Femur (tissue), 1 donor: ENCODE measurements around the gene RARB.

Experiments used
- DNase-seq: peaks from one replicate; pipeline ENCODE4 v3.0.0-alpha.2; 2017

The RARB gene

DNA sequence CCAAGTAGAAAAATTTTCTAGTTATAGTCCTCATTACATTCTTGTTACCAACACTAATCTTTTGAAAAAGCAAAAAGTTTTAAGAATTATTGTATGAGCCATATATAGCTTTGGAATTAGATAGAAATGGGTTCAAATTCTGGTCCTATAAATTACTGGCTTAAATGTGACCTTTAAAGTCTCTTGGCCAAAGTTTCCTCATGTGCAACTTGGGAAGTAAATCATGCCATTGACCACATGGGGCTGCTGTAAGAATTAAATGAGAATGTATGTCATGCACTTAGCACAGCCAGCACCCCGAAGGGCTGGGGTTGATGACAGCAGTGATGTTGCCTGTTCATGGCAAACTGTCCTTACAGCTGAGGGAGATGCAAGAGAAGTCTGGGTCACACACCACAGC is 128.4 kb downstream of the RARB start:
- no peak for DNase-seq

DNA sequence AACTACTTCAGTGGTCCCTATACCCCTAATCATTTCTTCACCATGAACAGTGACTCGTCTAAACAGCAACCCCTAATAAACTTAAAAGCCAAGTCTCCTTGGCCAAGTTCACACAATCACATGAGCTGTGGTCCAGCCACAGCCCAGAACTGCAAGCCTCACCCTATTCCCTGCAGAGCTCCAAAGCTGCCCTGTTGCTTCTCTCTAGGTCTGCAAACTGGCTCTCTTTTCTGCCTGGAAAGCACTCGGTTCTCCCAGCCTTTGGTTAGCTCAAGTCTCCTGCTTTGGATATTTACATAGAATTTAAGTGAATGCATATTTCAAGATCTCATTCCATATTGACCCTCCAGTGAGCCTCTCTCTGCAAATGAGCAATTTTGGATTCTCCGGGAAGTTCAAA is 129.6 kb downstream of the RARB start:
- DNase-seq: peak; percentile 40

DNA sequence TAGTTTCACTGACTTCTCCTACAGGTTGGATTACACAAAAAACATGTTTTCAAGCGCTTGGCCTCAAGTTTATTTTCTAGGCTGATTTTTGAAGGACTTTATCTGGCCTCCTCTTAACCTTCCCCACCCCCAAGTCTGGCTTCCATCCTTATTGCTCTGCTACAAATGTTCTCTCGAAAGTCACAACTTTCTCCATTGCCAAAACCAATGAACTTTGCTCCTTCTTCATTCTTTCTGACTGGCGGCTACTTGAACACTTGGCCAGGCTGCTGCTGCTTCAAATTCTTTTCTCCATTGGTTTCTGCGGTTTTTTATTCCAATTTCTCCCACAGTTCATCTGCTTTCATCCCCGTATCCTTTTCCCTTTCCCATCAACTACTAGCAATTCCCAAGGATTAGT is 130.1 kb downstream of the RARB start:
- no peak for DNase-seq

DNA sequence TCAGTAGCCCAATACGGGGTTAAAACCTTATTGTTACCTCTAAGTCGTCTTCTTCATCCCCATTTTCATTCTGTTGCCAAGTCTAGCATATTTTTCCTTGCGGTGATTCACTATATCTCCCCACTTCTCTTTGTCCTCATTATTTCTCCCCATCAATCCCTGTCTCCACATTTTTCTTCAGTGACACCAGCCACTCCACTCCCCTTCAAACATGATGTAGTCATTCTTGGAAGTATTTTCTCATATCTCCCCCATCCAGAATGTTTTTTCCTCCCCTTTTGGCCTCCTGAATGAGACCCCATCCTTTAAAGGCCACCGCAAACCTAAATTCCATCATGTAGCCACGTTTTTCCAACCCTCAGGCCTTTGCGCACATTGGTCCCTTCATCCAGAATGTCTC is 130.7 kb downstream of the RARB start:
- DNase-seq: no peak

DNA sequence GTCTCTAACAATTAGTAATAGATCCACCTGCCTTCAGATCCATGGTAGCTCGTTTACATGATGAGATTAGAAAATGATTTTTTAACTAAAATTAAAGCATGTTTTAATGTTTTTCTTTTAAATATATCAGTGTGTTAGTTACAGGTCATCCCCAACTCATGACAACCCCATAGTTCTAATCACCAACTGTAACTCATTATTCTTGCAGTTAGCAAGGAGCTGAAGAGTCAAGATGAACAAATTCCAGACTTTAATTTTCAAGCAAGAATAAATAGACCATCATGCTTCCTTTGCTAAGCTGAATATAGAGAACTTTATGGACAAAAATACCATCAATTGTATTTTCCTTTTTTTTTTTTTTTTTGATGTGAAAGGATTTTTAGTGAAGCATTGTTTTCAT is 135.5 kb downstream of the RARB start:
- DNase-seq: no peak

DNA sequence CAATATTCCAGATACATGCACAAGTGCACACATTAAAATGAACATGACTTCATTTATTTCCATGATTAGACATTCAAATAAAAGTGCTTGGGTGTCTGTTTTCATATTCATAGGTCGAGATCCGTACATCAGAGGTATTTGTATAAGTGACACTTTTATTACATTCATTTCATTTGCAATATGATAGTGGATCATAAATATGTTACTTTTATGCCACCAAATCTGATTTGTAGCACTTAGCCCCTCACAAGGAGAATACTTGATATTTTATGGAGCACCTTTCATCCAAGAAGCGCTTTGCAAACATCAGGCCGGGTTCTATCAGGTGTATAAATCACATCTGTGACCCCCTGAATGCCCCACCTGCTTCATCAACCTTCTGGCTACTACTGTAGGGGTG is 136.0 kb downstream of the RARB start:
- DNase-seq: no peak

DNA sequence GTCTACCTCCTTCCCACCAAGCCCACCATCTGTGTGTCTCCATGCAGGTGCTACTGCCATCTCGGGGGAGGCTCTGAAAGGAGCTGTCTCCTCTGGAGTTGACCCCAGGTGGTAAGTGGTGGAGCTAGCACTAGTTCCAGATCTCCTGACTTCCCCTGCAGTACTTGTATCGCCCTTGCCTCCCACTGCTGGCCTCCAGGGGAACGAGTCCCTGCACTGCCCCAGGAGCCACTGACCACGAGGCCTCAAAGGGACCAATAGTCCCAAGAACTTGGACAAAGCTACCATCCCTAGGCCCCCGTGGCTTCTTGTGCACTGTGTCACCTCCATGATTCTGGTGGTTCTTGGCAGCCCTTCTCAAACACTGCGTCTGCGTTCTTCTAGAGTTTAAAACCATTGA is 137.7 kb downstream of the RARB start:
- DNase-seq: no peak

DNA sequence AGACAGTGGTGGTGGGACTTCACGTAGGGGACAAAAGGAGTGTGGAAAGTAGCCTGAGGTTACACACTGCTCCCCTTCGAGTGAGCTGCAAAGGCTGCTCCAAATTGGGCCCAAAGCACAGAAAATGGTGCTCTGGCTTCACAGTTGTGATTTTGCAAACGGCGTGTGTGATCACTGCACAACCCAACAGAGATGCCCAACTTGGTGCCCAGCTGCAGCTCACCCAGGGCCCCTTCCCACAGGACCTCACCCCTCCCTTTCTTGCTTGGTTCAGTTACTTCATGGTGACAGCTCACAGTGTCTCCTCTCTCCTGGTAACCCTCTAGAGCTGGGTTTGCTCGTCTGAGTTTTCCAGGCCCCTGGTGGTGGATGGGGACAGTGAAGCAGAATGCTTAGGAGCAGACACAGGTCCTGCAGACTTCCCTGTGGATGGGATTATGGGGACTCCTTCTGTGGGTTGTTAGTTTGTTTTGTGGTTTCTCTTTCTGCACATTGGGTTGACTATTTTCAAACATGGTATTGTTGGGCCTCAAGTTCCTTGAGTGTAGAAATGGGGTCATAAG is 138.4 kb downstream of the RARB start:
- DNase-seq: no peak

DNA sequence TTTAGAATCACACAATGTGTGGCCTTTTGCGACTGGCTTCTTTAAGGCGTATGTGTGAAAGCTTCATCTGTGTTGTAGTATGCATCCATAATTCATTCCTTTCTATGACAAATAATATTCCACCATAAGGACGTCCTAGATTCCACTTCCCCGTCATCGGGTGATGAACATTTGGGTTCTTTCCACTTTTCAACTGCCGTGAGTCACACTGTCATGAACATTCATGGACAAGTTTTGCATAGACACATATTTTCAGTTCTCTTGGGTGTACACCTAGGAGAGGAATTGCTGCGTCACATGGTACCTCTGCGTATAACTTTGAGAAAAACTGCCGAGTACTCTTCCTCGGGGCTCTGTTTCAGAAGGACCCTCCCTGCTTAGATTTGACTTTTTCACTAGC is 139.3 kb downstream of the RARB start:
- DNase-seq: no peak

DNA sequence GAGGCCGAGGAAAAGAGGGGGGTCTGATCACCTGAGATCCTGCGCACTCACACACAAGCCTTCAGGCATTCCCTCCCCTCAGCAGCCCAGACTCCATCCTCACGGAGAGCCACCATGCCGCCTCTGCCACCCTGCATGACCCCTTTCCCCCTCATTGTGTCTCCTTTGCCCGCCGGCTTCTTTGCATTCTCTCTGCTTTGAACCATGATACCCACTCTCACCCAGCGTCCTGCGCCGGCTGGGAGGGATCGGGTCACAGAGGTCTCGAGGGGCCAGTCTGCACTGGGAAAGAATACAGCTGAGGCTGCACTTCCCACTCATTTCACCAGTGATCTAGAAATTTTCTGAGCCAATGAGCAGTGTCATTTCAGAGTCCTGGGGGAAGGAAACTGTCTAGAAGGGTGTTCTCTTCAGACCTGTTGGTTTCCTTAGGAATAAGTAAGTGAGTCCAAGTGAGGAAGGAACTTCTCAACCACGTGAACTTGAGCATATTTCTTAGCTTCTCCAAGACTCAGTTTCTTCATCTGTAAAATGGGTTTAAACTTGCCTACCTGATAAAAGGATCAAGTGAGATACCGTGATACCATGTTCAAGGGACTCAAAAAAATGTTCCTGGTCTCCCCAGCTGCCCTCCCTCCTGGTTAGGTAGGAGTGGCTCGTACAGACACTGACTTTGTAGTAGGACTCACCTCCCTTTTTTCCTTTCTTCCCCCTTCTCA is 139.9 kb downstream of the RARB start:
- DNase-seq: no peak

DNA sequence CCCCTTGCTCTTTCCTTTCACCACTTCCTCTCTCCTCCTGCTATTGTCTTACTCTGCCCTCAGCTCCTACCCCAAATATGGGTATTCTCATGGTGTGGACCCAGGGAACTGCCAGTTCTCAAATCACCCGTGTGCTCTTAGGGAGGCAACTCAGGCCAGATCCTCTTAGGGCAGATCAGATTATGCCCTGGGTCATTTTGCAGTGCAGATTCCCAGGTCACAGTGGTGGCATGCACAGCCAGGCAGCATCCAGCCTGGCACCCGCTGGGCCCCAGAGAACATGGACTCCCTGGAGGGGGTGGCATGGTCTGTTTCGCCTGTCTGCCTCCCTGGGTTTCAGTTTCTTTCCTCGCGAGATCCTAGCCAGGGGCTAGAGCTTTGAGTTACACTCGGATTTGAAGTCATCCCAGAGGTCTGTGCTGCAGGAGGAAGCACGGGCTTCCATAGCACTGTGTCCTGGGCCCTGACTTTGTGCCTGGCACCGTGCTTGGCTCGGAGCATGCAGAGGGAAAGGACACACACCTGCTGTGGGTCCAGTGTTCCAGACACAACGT is 140.5 kb downstream of the RARB start:
- no peak for DNase-seq

DNA sequence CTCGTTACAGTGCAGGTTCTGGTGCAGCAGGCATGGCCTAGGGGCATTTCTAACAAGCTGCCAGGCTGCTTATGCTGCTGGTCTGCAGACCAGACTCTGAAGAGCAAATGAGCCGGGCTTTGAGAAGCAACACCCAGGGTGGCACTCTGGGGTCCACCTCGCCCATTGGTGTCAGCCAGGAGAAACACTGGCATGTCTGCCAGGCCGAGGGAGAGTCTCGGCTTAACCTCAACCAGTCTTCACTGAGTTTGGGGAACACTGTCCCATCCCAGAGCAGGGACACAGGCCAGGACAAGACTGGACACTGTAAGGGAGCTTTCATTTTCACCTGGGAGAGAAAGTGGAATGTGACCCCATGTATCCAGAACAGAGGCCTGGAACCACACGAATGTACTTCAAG is 143.2 kb downstream of the RARB start:
- DNase-seq: no peak

DNA sequence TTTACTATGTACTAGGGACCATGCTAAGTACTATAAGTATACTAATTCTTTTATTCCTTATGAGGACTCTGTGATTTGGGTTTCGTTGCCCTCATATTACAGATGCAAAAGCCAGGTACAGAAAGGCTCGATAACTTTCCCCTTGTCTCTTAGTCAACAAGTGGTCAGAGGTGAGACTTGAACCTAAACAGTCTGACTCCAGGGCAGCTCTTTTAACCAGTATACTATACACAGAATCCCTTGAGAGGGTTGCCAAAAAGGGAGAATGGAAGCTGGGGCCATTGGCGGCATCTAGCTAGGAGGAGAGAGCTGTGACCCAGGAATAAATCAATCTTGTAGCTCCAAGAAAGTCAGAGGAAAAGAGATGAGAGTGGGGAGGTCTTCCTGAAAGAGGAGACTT is 144.3 kb downstream of the RARB start:
- no peak for DNase-seq

DNA sequence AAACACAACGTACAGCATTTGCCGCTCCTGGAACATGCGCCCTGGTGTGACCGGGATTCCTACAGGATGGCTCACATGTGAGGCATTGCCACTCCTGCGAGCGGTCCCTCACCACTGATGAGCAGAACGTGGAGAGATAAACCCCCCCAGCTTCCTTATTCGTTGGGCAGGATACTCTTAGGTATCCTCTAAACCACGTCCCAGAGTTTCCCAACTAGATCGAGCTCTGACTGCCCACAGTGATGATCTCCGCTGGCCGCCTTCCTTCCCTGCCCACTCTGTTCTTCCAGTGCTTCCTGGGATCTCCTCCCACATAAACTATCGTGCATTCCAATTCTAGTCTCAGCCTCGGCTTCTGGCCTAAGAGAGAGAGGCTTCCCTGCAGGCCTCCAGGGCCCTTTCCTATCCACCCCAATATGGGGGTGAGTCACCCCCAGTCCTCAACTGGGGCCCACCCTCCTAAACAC is 144.9 kb downstream of the RARB start:
- no peak for DNase-seq

DNA sequence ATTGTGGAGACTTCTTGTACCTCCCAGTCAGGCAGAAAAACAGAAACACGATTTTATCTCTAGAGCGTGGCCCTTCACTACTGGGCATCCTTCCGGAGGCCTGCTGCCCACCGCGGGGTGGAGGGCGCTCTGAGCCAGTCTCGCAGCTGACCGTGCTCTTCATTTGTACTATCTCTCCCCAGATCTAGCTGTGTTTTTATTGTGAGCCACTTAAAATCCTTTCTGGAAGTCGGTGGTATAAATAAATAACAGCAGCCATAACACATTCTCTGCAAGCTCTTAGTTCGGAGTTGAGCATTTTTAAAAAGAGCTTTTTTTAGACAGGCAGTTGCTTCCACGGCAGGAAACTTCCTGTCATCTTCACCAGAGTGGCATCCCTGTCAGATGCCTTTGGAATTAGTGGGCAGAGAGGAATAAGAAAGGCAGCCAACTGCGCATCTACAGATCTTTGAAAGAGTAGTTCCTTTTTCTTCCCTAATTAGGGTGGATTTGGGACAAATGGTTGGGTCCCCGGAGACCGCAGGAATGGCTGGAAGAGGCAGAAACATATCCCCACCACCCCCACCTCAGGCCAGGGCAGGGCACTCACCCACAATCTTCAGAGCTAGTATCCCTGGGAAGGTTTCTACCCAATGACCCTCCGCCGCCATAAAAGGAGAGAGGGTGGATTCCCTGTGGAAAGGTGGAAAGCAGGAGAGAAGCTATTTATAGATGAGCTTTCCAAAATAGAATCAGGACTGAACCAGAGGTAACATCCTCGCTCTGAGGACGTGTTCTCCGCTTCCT is 145.5 kb downstream of the RARB start:
- DNase-seq: no peak

DNA sequence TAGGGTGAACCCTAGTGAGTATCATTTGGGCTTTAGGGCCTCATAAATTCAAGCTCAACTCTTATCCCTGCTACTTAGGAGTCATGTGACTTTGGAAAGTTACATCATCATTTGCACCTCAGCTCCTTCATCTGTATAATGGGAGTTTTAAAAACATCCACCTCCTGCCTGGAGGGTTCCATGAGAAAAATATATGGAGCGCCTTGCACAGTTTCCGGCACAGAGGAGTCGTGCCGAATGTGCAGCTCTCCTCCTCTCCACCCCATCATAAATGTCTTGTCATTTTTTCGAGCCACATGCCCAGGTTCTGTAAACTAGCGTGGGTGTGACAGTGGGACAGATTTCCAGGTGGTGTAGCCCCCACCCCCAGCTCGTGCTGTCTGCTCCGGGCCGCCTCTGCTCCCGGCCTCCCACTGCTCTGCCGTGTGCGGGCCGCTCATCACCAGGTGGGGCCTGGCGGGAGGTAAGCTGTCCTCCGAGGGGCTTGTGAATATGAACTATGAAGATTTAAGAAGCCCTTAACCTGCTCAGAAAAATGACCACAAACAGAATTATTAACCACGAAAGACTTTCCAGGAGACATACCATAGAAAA is 146.2 kb downstream of the RARB start:
- no peak for DNase-seq

DNA sequence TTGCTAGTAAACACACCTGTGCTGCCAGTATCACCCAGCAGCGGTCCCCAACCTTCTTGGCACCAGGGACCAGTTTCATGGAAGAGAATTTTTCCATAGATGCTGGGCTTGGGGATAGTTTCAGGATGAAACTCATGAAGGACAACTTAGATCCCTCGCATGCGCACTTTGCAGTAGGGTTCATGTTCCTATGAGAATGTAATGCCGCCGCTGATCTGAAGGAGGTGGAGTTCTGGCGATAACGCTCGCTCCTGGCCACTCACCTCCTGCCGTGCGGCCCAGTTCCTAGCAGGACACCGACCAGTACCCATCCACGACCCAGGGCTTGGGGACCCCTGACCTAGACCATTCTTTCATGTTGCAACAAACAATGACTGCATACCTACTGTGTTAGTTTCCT is 146.9 kb downstream of the RARB start:
- DNase-seq: no peak

DNA sequence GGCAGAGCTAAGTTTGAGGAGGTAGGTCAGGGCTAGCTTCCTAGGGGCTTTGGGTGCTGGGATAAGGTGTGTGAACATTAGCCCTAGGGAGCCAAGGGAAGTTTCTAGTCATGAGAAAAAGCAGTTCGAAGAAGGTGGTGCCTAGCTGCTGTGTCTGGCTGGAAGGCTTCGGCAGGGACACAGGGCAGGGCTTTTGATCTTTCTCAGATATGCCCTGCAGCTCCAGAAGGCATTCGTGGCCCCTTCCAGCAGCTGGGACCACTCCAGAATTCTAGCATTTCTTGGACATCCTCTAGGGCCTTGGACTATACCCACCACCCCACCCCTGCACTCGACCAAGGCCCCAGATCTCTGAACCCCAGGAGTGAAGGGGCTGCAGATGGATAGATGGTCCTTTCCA is 148.1 kb downstream of the RARB start:
- no peak for DNase-seq

DNA sequence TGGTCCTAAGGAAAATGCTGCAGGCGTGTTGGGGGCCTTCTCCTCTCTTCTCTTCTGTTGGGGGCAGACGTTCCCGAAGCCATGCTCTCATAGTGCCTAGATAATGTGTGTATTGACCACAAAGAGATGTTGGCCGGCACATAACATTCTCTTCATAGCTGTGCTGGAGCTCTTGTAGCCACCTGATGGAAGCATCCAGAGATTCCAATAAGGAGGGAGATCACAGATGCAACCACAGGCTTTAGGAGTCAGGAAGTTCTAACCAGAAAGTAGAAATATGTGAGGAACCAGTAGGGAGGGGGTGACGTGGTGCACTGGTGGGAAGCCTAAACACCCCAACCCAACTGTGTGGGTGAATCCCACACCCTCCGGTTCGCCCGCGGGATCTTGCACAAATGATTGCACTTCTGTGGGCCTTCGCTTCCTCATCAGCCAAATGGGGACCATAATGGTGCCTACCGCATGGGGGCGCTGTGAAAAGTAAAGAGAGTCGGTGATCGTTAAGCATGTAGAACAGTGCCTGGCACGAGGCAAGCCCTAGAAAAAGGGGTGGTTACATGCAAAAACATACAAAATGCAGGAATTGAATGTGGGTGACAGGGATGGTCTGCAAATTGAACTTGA is 148.9 kb downstream of the RARB start:
- no peak for DNase-seq

DNA sequence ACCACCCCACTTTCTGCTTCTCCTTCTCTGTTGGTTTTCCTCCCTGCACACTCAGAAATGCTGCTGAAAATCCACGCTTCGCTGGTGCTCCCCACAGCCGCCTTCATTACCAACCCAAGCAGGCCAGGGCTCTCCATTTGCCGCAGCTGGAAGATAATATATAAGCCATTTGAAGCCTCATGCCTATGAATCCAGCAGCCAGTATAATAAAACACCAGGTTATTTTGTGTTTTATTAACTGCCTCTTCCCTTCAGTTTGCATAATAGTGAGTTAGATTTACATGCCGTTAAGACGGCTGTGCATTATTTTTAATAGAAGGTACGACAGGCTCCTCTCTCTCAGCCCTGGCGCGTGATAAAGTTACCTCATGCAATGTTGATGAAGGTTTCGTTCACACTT is 150.0 kb downstream of the RARB start:
- DNase-seq: no peak

DNA sequence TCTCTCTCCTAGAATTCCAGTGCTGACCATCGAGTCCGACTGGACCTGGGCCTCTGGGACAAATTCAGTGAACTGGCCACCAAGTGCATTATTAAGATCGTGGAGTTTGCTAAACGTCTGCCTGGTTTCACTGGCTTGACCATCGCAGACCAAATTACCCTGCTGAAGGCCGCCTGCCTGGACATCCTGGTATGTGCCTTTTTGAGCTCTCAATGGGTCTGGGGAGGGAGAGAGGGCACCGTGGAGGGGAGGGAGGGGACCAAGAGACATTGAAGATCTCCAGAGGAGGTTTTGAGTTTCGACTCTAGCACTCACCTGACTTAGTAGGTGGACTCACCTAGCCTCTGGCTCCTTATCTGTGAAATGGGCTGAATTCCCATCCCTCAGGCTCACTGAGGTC is 152.5 kb downstream of the RARB start:
- DNase-seq: no peak

DNA sequence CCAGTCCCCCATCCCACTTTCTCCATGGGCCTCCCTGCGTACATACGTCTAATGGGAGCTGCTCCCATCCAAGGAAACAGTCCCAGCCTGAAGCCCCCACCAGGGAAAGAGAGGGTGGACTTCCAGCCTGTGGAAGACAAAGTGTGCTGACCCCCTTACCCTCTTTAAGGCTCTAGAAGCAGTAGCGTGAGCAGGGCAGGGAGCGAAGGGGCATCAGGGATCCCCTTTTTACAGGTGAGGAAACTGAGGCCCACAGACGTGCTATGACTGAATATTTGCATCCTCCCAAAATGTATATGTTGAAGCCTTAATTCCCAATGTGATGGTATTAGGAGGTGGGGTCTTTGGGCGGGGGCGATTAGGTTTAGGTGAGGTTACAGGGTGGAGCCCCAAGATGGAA is 153.3 kb downstream of the RARB start:
- DNase-seq: no peak

DNA sequence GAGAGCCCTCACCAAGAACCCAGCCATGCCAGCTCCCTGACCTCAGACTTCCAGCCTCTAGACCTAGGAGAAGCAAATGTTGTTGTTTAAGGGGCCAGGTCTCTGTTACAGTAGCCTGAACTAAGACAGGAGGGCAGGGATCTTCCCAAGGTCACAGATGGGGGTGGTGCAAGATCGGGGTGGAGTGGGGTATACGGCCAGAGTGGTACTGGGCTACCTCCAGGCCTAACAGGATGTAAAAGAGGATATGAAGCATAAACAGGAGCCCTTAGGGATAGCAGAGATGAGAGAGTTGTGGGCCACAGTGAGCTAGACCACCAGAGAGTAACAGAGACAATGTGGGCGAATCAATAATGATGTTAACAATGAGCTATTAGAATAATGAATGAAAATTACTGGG is 153.8 kb downstream of the RARB start:
- no peak for DNase-seq
